WTC11 (cell line): Measurements from ENCODE around the gene M1AP. TPM values are rescaled to one million over a fixed set of nuclear protein-coding genes. Genes with fewer than 3 reads are reported as not detected.

Experiments used
- CREB1 ChIP-seq: sonication (generic); formaldehyde crosslinking; IDR thresholded peaks from 2 replicates; pipeline ENCODE4 v1.8.0; 2023; ENCODE audit warnings: mild to moderate bottlenecking, missing genetic modification reagents
- ETV6 ChIP-seq: sonication (generic); formaldehyde crosslinking; IDR thresholded peaks from 2 replicates; pipeline ENCODE4 v1.8.1; 2022; ENCODE audit warnings: mild to moderate bottlenecking, missing genetic modification reagents
- FOXK1 ChIP-seq: sonication (generic); formaldehyde crosslinking; IDR thresholded peaks from 2 replicates; pipeline ENCODE4 v1.8.0; 2022; ENCODE audit warnings: mild to moderate bottlenecking, moderate library complexity, missing genetic modification reagents
- GABPB1 ChIP-seq: sonication (generic); formaldehyde crosslinking; IDR thresholded peaks from 2 replicates; pipeline ENCODE4 v1.8.1; 2023; ENCODE audit warnings: mild to moderate bottlenecking, missing genetic modification reagents
- GTF2I ChIP-seq: fragments of 250-450 bp; sonication (Bioruptor Pico); conservative IDR thresholded peaks from 2 replicates; pipeline ENCODE4 v1.4.0; 2021; ENCODE audit warnings: mild to moderate bottlenecking
- JUN ChIP-seq: sonication (generic); formaldehyde crosslinking; IDR thresholded peaks from 2 replicates; pipeline ENCODE4 v1.8.0; 2023; ENCODE audit warnings: mild to moderate bottlenecking, missing genetic modification reagents
- MYBL2 ChIP-seq: sonication (generic); formaldehyde crosslinking; IDR thresholded peaks from 2 replicates; pipeline ENCODE4 v1.8.1; 2023; ENCODE audit warnings: mild to moderate bottlenecking, moderate library complexity, missing genetic modification reagents
- NFATC4 ChIP-seq: fragments of 250-450 bp; sonication (Bioruptor Pico); IDR thresholded peaks from 2 replicates; pipeline ENCODE4 v1.9.0; 2021; ENCODE audit warnings: mild to moderate bottlenecking
- RORB ChIP-seq: fragments of 250-450 bp; sonication (Bioruptor Pico); IDR thresholded peaks from 2 replicates; pipeline ENCODE4 v1.9.0; 2021; ENCODE audit warnings: mild to moderate bottlenecking
- SMAD4 ChIP-seq: sonication (generic); formaldehyde crosslinking; IDR thresholded peaks from 2 replicates; pipeline ENCODE4 v1.8.0; 2022; ENCODE audit warnings: mild to moderate bottlenecking, missing genetic modification reagents
- SOX15 ChIP-seq: fragments of 250-450 bp; sonication (Bioruptor Pico); IDR thresholded peaks from 2 replicates; pipeline ENCODE4 v1.9.0; 2021; ENCODE audit warnings: mild to moderate bottlenecking
- TCF7 ChIP-seq: sonication (generic); formaldehyde crosslinking; IDR thresholded peaks from 2 replicates; pipeline ENCODE4 v1.8.0; 2022; ENCODE audit warnings: mild to moderate bottlenecking, low read depth, missing genetic modification reagents, moderate library complexity
- TEAD4 ChIP-seq: sonication (generic); formaldehyde crosslinking; IDR thresholded peaks from 2 replicates; pipeline ENCODE4 v1.8.0; 2022; ENCODE audit warnings: mild to moderate bottlenecking, missing genetic modification reagents
- ZBTB21 ChIP-seq: sonication (generic); formaldehyde crosslinking; IDR thresholded peaks from 2 replicates; pipeline ENCODE4 v1.8.1; 2023; ENCODE audit warnings: mild to moderate bottlenecking, missing genetic modification reagents, borderline replicate concordance
- ZNF416 ChIP-seq: fragments of 250-450 bp; sonication (Bioruptor Pico); IDR thresholded peaks from 2 replicates; pipeline ENCODE4 v1.9.0; 2021; ENCODE audit warnings: mild to moderate bottlenecking, inconsistent platforms
- total RNA-seq: library from RNA; stranded (reverse); gene quantifications from 3 replicates; pipeline ENCODE4 v1.2.3, GENCODE V29; 2021
- TF ChIP-seq, protein P1 (sequence below): sonication (generic); formaldehyde crosslinking; IDR thresholded peaks from 2 replicates; pipeline ENCODE4 v1.8.0; 2023; ENCODE audit warnings: missing genetic modification reagents, mild to moderate bottlenecking, borderline replicate concordance
- TF ChIP-seq, protein P2 (sequence below): fragments of 250-450 bp; sonication (Bioruptor Pico); IDR thresholded peaks from 2 replicates; pipeline ENCODE4 v2.1.2; 2022; ENCODE audit warnings: mild to moderate bottlenecking, moderate library complexity
- TF ChIP-seq, protein P3 (sequence below): sonication (generic); formaldehyde crosslinking; IDR thresholded peaks from 2 replicates; pipeline ENCODE4 v1.8.1; 2022; ENCODE audit warnings: low read depth, mild to moderate bottlenecking, moderate library complexity, missing genetic modification reagents, borderline replicate concordance
- TF ChIP-seq, protein P4 (sequence below): sonication (generic); formaldehyde crosslinking; IDR thresholded peaks from 2 replicates; pipeline ENCODE4 v1.8.1; 2022; ENCODE audit warnings: low read depth, missing genetic modification reagents, borderline replicate concordance
- TF ChIP-seq, protein P5 (sequence below): sonication (generic); formaldehyde crosslinking; IDR thresholded peaks from 2 replicates; pipeline ENCODE4 v1.8.0; 2022; ENCODE audit warnings: missing genetic modification reagents
- TF ChIP-seq, protein P6 (sequence below): sonication (generic); formaldehyde crosslinking; IDR thresholded peaks from 2 replicates; pipeline ENCODE4 v1.8.1; 2022; ENCODE audit warnings: mild to moderate bottlenecking, missing genetic modification reagents, moderate library complexity, borderline replicate concordance
- TF ChIP-seq, protein P7 (sequence below): sonication (generic); formaldehyde crosslinking; IDR thresholded peaks from 2 replicates; pipeline ENCODE4 v1.8.0; 2022; ENCODE audit warnings: mild to moderate bottlenecking, missing genetic modification reagents
- TF ChIP-seq, protein P8 (sequence below): fragments of 200-600 bp; IDR thresholded peaks from 2 replicates; pipeline ENCODE4 v1.8.0; 2022; ENCODE audit warnings: antibody characterized with exemption

M1AP gene
- total RNA-seq, 1 experiment from 2014 or later: 5.9 TPM

DNA sequence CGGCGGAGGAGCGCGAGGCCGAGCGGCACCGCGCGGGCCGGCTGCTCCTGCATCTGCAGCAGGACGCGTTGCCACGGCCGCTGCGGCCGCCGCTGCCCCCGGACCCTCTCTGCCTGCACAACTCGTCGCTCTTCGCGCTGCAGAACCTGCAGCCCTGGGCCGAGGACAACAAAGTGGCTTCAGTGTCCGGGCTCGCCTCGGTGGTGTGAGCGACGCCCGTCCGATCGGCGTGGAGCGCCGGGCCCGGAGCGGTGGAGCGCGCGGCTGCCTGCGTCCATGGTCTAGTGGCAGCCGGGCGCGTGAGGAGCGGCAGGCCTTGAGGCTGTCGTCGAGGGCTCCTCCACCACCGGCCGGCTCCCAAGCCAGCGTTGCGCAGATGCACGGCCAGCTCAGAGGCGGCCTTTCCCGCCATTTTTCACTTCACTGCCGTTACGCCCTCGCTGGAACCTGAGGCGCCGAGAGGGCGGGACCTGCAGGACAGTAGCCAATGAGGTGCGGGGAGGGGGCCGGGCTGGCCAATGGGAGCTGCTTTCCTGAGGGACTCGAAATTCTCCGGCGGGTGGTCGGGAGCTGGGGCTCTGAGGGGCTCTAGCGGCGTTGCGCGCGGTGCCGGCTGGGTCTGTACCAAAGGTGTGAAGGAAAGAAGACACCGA is 132.0 kb downstream of the M1AP start (continued):
- TF ChIP-seq, protein P1, sequence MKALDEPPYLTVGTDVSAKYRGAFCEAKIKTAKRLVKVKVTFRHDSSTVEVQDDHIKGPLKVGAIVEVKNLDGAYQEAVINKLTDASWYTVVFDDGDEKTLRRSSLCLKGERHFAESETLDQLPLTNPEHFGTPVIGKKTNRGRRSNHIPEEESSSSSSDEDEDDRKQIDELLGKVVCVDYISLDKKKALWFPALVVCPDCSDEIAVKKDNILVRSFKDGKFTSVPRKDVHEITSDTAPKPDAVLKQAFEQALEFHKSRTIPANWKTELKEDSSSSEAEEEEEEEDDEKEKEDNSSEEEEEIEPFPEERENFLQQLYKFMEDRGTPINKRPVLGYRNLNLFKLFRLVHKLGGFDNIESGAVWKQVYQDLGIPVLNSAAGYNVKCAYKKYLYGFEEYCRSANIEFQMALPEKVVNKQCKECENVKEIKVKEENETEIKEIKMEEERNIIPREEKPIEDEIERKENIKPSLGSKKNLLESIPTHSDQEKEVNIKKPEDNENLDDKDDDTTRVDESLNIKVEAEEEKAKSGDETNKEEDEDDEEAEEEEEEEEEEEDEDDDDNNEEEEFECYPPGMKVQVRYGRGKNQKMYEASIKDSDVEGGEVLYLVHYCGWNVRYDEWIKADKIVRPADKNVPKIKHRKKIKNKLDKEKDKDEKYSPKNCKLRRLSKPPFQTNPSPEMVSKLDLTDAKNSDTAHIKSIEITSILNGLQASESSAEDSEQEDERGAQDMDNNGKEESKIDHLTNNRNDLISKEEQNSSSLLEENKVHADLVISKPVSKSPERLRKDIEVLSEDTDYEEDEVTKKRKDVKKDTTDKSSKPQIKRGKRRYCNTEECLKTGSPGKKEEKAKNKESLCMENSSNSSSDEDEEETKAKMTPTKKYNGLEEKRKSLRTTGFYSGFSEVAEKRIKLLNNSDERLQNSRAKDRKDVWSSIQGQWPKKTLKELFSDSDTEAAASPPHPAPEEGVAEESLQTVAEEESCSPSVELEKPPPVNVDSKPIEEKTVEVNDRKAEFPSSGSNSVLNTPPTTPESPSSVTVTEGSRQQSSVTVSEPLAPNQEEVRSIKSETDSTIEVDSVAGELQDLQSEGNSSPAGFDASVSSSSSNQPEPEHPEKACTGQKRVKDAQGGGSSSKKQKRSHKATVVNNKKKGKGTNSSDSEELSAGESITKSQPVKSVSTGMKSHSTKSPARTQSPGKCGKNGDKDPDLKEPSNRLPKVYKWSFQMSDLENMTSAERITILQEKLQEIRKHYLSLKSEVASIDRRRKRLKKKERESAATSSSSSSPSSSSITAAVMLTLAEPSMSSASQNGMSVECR: peak; percentile 79
- TF ChIP-seq, protein P2, sequence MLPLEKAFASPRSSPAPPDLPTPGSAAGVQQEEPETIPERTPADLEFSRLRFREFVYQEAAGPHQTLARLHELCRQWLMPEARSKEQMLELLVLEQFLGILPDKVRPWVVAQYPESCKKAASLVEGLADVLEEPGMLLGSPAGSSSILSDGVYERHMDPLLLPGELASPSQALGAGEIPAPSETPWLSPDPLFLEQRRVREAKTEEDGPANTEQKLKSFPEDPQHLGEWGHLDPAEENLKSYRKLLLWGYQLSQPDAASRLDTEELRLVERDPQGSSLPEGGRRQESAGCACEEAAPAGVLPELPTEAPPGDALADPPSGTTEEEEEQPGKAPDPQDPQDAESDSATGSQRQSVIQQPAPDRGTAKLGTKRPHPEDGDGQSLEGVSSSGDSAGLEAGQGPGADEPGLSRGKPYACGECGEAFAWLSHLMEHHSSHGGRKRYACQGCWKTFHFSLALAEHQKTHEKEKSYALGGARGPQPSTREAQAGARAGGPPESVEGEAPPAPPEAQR: no peak
- peak; percentile 96 for TF ChIP-seq ETV6 (CRISPR knock-in tag)
- TF ChIP-seq, protein P3, sequence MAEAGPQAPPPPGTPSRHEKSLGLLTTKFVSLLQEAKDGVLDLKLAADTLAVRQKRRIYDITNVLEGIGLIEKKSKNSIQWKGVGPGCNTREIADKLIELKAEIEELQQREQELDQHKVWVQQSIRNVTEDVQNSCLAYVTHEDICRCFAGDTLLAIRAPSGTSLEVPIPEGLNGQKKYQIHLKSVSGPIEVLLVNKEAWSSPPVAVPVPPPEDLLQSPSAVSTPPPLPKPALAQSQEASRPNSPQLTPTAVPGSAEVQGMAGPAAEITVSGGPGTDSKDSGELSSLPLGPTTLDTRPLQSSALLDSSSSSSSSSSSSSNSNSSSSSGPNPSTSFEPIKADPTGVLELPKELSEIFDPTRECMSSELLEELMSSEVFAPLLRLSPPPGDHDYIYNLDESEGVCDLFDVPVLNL (CRISPR knock-in tag): peak; percentile 85
- TF ChIP-seq, protein P4, sequence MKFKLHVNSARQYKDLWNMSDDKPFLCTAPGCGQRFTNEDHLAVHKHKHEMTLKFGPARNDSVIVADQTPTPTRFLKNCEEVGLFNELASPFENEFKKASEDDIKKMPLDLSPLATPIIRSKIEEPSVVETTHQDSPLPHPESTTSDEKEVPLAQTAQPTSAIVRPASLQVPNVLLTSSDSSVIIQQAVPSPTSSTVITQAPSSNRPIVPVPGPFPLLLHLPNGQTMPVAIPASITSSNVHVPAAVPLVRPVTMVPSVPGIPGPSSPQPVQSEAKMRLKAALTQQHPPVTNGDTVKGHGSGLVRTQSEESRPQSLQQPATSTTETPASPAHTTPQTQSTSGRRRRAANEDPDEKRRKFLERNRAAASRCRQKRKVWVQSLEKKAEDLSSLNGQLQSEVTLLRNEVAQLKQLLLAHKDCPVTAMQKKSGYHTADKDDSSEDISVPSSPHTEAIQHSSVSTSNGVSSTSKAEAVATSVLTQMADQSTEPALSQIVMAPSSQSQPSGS: 0 out of 2 replicates have a peak, but pooled peaks have one; percentile 76
- no peak for TF ChIP-seq ZNF416 (CRISPR knock-in tag)
- TF ChIP-seq, protein P5, sequence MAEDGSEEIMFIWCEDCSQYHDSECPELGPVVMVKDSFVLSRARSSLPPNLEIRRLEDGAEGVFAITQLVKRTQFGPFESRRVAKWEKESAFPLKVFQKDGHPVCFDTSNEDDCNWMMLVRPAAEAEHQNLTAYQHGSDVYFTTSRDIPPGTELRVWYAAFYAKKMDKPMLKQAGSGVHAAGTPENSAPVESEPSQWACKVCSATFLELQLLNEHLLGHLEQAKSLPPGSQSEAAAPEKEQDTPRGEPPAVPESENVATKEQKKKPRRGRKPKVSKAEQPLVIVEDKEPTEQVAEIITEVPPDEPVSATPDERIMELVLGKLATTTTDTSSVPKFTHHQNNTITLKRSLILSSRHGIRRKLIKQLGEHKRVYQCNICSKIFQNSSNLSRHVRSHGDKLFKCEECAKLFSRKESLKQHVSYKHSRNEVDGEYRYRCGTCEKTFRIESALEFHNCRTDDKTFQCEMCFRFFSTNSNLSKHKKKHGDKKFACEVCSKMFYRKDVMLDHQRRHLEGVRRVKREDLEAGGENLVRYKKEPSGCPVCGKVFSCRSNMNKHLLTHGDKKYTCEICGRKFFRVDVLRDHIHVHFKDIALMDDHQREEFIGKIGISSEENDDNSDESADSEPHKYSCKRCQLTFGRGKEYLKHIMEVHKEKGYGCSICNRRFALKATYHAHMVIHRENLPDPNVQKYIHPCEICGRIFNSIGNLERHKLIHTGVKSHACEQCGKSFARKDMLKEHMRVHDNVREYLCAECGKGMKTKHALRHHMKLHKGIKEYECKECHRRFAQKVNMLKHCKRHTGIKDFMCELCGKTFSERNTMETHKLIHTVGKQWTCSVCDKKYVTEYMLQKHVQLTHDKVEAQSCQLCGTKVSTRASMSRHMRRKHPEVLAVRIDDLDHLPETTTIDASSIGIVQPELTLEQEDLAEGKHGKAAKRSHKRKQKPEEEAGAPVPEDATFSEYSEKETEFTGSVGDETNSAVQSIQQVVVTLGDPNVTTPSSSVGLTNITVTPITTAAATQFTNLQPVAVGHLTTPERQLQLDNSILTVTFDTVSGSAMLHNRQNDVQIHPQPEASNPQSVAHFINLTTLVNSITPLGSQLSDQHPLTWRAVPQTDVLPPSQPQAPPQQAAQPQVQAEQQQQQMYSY: peak; percentile 48
- peak; percentile 84; the same call in 1 of the 2 replicates for TF ChIP-seq TCF7 (CRISPR knock-in tag)
- TF ChIP-seq RORB (CRISPR knock-in tag): no peak
- no peak for TF ChIP-seq GABPB1 (CRISPR knock-in tag)
- peak; percentile 83 for TF ChIP-seq FOXK1 (CRISPR knock-in tag)
- TF ChIP-seq MYBL2 (CRISPR knock-in tag): peak; percentile 96
- TF ChIP-seq JUN: peak; percentile 93
- peak; percentile 85 for TF ChIP-seq SMAD4 (CRISPR knock-in tag)
- TF ChIP-seq, protein P6, sequence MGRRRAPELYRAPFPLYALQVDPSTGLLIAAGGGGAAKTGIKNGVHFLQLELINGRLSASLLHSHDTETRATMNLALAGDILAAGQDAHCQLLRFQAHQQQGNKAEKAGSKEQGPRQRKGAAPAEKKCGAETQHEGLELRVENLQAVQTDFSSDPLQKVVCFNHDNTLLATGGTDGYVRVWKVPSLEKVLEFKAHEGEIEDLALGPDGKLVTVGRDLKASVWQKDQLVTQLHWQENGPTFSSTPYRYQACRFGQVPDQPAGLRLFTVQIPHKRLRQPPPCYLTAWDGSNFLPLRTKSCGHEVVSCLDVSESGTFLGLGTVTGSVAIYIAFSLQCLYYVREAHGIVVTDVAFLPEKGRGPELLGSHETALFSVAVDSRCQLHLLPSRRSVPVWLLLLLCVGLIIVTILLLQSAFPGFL (CRISPR knock-in tag): no peak; the same call in 1 of the 2 replicates
- TF ChIP-seq TEAD4 (CRISPR knock-in tag): peak; percentile 80
- TF ChIP-seq, protein P7, sequence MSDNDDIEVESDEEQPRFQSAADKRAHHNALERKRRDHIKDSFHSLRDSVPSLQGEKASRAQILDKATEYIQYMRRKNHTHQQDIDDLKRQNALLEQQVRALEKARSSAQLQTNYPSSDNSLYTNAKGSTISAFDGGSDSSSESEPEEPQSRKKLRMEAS (CRISPR knock-in tag): peak; percentile 99
- no peak for TF ChIP-seq GTF2I (CRISPR knock-in tag)
- TF ChIP-seq CREB1 (CRISPR knock-in tag): peak; percentile 93
- no peak for TF ChIP-seq SOX15 (CRISPR knock-in tag)
- no peak for TF ChIP-seq NFATC4
- peak; percentile 67; the same call in 1 of the 2 replicates for TF ChIP-seq ZBTB21 (CRISPR knock-in tag)
- TF ChIP-seq, protein P8, sequence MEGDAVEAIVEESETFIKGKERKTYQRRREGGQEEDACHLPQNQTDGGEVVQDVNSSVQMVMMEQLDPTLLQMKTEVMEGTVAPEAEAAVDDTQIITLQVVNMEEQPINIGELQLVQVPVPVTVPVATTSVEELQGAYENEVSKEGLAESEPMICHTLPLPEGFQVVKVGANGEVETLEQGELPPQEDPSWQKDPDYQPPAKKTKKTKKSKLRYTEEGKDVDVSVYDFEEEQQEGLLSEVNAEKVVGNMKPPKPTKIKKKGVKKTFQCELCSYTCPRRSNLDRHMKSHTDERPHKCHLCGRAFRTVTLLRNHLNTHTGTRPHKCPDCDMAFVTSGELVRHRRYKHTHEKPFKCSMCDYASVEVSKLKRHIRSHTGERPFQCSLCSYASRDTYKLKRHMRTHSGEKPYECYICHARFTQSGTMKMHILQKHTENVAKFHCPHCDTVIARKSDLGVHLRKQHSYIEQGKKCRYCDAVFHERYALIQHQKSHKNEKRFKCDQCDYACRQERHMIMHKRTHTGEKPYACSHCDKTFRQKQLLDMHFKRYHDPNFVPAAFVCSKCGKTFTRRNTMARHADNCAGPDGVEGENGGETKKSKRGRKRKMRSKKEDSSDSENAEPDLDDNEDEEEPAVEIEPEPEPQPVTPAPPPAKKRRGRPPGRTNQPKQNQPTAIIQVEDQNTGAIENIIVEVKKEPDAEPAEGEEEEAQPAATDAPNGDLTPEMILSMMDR: no peak
